NCI-H1092 (cell line): ENCODE data around the gene CRELD1.
"Not testable (repeated sequence)": the region's sequence is repeated elsewhere in the genome, so short reads cannot be mapped to it uniquely, and the experiment has no call there.

Source experiments
- DNase-seq: peaks from one replicate; lab custom pipeline; 2025; lab: John Stamatoyannopoulos, UW

CRELD1 gene

GRCh38 chr3:9933561-9934234 is at the start of gene CRELD1:
Gene CRELD1, plus strand, starts transcription at chr3:9933834. Its CDS starts 605 bp downstream, at chr3:9934439.
- peak; percentile 84 for DNase-seq

- DNase-seq, result no peak
Measured at GRCh38 chr3:9884555-9885165, 49.0 kb upstream of the CRELD1 start.

GRCh38 chr3:9886328-9886727 is 47.3 kb upstream of the CRELD1 start:
- DNase-seq, result no peak

GRCh38 chr3:9887480-9887879 is 46.2 kb upstream of the CRELD1 start:
- DNase-seq, result no peak

- no peak for DNase-seq
Measured at GRCh38 chr3:9888540-9888939, 45.1 kb upstream of the CRELD1 start.

- no peak for DNase-seq
Measured at GRCh38 chr3:9889405-9889804, 44.2 kb upstream of the CRELD1 start.

- DNase-seq, result peak; percentile 69
Measured at GRCh38 chr3:9890249-9891071, 43.2 kb upstream of the CRELD1 start, which contains the start of gene JAGN1. Gene JAGN1, plus strand, starts transcription at chr3:9890610. Its CDS starts 113 bp downstream, at chr3:9890723.

GRCh38 chr3:9891072-9891622 is 42.5 kb upstream of the CRELD1 start:
- no peak for DNase-seq

- no peak for DNase-seq
Measured at GRCh38 chr3:9893739-9894138, 39.9 kb upstream of the CRELD1 start.

- not testable (repeated sequence) for DNase-seq
Measured at GRCh38 chr3:9895715-9896114, 37.9 kb upstream of the CRELD1 start.

GRCh38 chr3:9896755-9897407 is 36.8 kb upstream of the CRELD1 start:
- DNase-seq, result not testable (repeated sequence)

- no peak for DNase-seq
Measured at GRCh38 chr3:9897408-9898372, 35.9 kb upstream of the CRELD1 start.

- DNase-seq, result no peak
Measured at GRCh38 chr3:9898467-9899241, 35.0 kb upstream of the CRELD1 start.

- DNase-seq, result no peak
Measured at GRCh38 chr3:9899289-9899791, 34.3 kb upstream of the CRELD1 start.

GRCh38 chr3:9900965-9901415 is 32.6 kb upstream of the CRELD1 start:
- not testable (repeated sequence) for DNase-seq

GRCh38 chr3:9901967-9902366 is 31.7 kb upstream of the CRELD1 start:
- DNase-seq, result no peak

- no peak for DNase-seq
Measured at GRCh38 chr3:9902372-9903237, 31.0 kb upstream of the CRELD1 start, which contains the start of gene IL17RE. Gene IL17RE, plus strand, starts transcription at chr3:9902848. Its CDS starts 85 bp downstream, at chr3:9902933.

GRCh38 chr3:9903238-9903624 is 30.4 kb upstream of the CRELD1 start:
- DNase-seq, result no peak

- DNase-seq, result no peak
Measured at GRCh38 chr3:9903904-9904303, 29.7 kb upstream of the CRELD1 start.
